Stimulated activated naive CD8-positive, alpha-beta T cell treated with anti-CD3 and anti-CD28 coated beads, Interleukin-15, Interleukin-2, amounts not matched to agents 100 U/mL and 50 U/mL, for 24 hours (primary cell): Measurements from ENCODE around the gene RGS19.
A peak's percentile ranks its signal among the peaks of the same experiment; 100 is the strongest.

Experiments used
- ATAC-seq: fragments of 150-1000 bp; cut with Tn5 transposase; one replicate; pipeline ENCODE4 v1.10.0; 2021
- DNase-seq: peaks from one replicate; pipeline ENCODE4 v3.0.0; 2021

Gene RGS19

DNA sequence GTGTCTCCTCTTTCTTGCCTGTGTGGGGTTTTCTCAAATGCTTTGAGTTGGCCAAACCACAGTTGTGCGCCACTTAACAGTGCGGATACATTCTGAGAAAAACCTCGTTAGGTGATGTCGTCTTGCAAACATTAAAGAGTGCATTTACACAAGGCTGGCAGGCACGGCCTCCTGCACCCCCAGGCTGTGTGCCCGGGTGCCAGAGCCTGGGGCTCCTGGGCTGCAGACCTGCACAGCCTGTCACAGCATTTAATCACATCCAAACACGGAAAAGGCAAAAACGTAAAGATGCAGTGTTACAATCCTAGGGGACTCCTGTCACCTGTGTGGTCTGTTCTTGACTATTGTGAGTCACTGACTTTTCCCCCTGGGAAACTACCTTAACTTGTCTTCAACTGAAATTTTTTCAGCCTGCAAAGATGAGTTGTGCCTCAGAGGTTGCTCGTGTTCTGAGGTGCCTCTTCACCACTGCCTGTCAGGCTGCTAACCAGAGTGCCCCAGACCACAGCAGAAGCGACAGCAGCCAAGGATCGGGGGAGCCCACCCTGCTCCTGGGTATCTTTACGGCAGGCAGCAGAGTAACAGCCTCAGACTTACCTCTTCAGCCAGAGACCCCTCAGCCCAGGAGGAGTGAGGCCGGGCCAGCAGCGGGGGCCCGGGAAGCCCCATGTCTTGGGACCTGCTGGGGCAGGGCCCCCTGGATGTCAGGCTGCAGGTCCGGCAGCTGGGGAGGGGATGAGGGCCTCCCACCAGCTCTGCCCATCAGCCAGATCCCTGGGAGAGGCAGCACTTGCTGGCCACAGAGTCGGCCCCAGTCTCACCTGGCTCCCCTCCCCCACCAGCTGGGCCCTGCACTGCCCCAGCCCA lies 44.0 kb downstream of the RGS19 start:
- peak; percentile 65 for ATAC-seq

DNA sequence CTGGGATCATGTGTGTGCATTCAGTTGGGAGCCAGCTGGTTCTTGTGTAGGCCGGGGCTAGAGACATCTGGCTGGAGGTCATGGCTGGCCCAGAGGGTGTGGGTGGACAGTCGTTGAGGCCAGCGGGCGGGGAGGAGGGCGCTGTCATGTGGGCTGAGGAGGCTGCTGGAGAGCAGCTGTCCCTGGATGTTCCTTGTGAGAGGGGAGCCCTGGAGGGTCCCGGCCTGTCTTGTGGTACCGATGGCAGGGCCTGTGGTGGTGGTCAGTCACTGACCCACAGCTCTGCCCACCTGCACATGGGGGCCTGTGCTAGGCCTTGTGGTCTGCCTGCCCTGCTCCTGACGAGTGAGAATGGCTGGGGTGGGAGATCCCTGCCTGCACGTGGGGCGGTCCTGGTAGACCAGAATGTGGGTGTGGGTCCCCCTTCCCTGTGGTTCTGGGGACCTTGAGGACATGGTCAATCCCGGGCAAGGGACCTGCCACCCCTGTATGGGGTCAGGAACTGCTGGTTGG lies 45.3 kb downstream of the RGS19 start:
- DNase-seq: no peak
- no peak for ATAC-seq

More for the DNA sequence above, 44.0 kb downstream of the RGS19 start:
- DNase-seq: peak; percentile 63

DNA sequence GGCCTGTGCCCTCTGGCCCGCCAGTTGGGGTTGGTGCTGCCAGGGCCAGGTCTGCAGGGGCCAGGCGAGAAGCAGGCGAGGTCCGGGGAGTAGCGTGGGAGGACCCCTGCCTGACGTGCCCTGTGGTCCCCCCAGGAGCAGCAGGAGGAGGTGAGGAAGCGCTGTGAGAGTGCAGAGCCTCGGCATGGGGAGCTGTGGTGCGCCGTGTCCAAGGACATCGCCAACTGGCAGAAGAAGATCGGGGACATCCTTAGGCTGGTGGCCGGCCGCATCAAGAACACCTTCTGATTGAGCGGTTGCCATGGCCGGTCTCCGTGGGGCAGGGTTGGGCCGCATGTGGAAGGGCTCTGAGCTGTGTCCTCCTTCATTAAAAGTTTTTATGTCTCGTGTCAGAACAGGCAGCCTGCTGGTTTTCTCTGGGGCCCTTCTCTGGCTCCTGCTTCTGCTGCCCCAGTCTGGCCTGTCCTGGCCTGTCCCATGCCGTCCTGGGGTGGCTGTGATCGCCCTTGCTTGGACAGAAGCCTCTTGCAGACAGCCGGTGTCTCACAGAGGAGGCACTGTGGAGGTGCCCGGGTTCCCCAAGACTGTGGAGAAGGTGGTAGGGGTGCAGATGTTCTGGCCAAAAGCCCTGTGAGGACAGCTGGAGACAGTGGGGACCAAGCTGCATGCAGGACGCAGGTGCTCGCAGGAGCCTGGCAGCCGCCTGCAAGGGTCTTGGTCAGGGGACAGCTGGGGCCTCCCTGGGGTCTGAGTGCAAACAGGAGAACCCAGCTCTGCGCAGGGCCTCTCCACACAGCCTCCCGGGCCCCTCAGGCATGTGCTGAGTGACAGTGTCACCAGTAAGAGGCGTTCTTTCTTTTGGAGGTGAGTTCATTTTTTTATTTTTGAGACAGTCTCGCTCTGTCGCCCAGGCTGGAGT lies 46.4 kb downstream of the RGS19 start:
- no peak for DNase-seq
- no peak for ATAC-seq

DNA sequence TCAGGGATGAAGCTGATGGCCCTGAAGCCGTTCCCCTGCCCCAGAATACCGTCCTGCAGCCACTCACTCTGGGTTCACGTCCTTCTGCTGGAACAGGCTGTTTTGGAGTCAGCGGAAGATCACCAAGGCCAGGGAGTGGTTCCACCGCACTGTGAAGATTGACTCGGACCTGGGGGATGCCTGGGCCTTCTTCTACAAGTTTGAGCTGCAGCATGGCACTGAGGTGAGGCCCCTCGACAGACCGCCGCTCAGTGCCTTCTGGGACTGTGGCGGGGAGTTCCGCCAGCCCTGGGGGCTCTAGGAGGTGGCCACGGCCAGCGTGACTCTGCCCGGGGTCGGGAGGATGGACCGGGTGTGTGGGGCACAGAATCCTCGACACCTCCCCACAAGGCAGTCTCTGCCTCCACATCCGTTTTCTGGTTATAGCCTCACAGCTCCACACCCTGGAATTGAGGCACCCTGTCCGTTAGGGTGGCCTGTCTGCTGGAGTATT lies 47.5 kb downstream of the RGS19 start:
- DNase-seq: no peak
- no peak for ATAC-seq

- ATAC-seq: no peak
- DNase-seq: no peak
Observed at GRCh38 chr20:64030371-64031134, 48.8 kb downstream of the RGS19 start.

DNA sequence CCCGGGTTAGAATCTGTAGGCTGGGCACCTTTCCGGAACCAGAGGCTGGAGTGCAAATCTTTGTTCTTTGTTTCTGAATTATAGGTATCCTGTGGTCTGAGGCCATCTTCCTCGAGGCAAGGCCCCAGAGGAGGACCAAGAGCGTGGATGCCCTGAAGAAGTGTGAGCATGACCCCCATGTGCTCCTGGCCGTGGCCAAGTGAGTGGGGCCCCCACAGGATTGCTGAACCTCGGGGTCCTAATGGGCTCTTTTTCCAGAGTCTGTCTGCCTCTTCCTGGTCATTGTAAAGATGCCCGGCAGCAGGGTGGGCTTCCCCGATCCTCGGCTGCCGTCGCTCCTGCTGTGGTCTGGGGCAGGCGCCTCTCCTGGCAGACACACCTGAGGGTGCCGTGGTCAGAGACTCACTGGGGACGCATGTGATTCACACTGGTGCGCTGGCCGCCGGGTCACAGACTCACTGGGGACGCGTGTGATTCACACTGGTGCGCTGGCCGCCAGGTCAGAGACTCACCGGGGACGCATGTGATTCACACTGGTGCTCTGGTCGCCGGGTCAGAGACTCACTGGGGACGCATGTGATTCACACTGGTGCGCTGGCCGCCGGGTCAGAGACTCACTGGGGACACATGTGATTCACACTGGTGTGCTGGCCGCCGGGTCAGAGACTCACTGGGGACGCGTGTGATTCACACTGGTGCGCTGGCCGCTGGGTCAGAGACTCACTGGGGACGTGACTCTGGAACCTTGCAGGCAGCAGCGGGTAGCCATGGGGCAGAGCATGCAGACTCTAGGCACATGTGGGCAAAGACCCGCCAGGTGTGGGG lies 49.8 kb downstream of the RGS19 start:
- ATAC-seq: no peak
- no peak for DNase-seq

GRCh38 chr20:64027981-64028685 lies 51.2 kb downstream of the RGS19 start:
- no peak for DNase-seq
- no peak for ATAC-seq

DNA sequence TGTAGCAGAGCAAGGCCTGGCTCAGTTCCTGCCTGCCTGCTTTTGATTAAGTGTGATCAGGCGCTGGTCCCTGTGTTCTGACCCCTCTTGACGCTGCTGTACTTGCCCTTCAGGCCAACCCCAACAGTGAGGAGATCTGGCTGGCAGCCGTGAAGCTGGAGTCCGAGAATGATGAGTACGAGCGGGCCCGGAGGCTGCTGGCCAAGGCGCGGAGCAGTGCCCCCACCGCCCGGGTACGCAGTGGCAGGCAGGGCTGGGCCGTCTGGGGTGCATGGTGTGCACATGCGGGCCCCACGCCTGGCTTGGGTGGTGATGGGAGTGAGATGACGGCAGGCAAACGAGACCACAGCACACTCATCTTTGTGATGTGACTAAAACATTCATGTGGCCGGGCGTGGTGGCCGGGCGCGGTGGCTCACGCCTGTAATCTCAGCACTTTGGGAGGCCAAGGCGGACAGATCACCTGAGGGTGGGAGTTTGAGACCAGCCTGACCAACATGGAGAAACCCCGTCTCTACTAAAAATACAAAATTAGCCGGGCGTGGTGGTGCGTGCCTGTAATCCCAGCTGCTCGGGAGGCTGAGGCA lies 53.4 kb downstream of the RGS19 start:
- no peak for DNase-seq
- no peak for ATAC-seq

GRCh38 chr20:64025101-64025825 lies 54.1 kb downstream of the RGS19 start:
- DNase-seq (no peak), ATAC-seq (no peak)

GRCh38 chr20:64024141-64024990 lies 55.0 kb downstream of the RGS19 start:
- DNase-seq (no peak), ATAC-seq (no peak)

GRCh38 chr20:64023361-64024140 lies 55.8 kb downstream of the RGS19 start:
- no peak for ATAC-seq
- no peak for DNase-seq
